Kidney (tissue), 14 donors: ENCODE measurements around the gene CLMN. TPM values are rescaled to one million over a fixed set of nuclear protein-coding genes. Genes with fewer than 3 reads are reported as not detected.
A peak's percentile ranks its signal among the peaks of the same experiment; 100 is the strongest.

Source experiments
- DNase-seq, 5 donors: peaks; one replicate each; pipeline ENCODE4 v3.0.0-alpha.2; 2013 to 2020
- FAIRE-seq: peaks from 2 replicates; lab custom pipeline; 2012; peaks lifted over from hg19 to GRCh38; lab: Jason Lieb, UNC
- H3K27ac ChIP-seq, 2 donors: one replicate each; pipeline ENCODE4 v1.7.0; 2013; ENCODE audit warnings: low read depth in 2 of 2, low read length in 2 of 2, inconsistent platforms in 1 of 2
- H3K27me3 ChIP-seq: one replicate; pipeline ENCODE4 v1.7.1; 2013; ENCODE audit warnings: low read length, inconsistent platforms; ENCODE audit not compliant: control insufficient read depth, insufficient read depth
- H3K36me3 ChIP-seq, 3 donors: one replicate each; pipeline versions ENCODE4 v1.7.0 to v1.7.1; 2013; ENCODE audit warnings: low read length in 3 of 3, control low read depth in 1 of 3, inconsistent platforms in 1 of 3; ENCODE audit not compliant: insufficient read depth in 3 of 3, control insufficient read depth in 2 of 3
- H3K4me1 ChIP-seq, 3 donors: one replicate each; pipeline versions ENCODE4 v1.7.0 to v1.7.1; 2013; ENCODE audit warnings: low read length in 3 of 3, inconsistent platforms in 1 of 3, low read depth in 1 of 3; ENCODE audit not compliant: control insufficient read depth in 2 of 3, insufficient read depth in 2 of 3
- H3K4me3 ChIP-seq, 3 donors: one replicate each; pipeline versions ENCODE4 v1.7.0 to v1.8.1; 2013; ENCODE audit warnings: low read length in 3 of 3, control low read depth in 1 of 3, inconsistent platforms in 1 of 3
- H3K9ac ChIP-seq, 3 donors: one replicate each; pipeline versions ENCODE4 v1.7.0 to v1.7.1; 2013; ENCODE audit warnings: low read length in 3 of 3, control low read depth in 1 of 3, inconsistent platforms in 1 of 3
- H3K9me3 ChIP-seq, 3 donors: one replicate each; pipeline versions ENCODE4 v1.7.0 to v1.7.1; 2013; ENCODE audit warnings: low read length in 3 of 3, control low read depth in 1 of 3, inconsistent platforms in 1 of 3; ENCODE audit not compliant: control insufficient read depth in 2 of 3, insufficient read depth in 1 of 3
- intact Hi-C: fragments of 100-400 bp; cut with DNase I; formaldehyde crosslinking; loops from one replicate; pipeline ENCODE4 v1.11.1; 2022
- polyA plus RNA-seq: library from polyadenylated mRNA; stranded (reverse); fragments of 350-450 nt; fragmentation: Illumina TruSeq; extraction: RNeasy Lipid Tissue Mini Kit (QIAGEN cat#74804); gene quantifications from one replicate; pipeline ENCODE4 v1.2.3, GENCODE V29; 2014; ENCODE audit warnings: low read depth, low replicate concordance; ENCODE audit not compliant: insufficient read depth
- total RNA-seq: library from RNA; stranded (reverse); fragmentation: NEBNext Ultra II Directional; extraction: Animal tissue kit (Norgen Biotek cat#: 25700); gene quantifications from one replicate; pipeline ENCODE4 v1.2.1, GENCODE V29; 2021
- TF ChIP-seq, protein P1 (sequence below): IDR thresholded peaks from 3 replicates; pipeline ENCODE4 v1.5.1; 2012; ENCODE audit warnings: mild to moderate bottlenecking, moderate library complexity, borderline replicate concordance; ENCODE audit not compliant: insufficient read depth; ENCODE audit errors: extremely low read depth
- donor health status: control.
- donor health status: control.
- donor health status: control.
- donor health status: control.
- donor health status: control.
- donor health status: DM: yes; HTN: yes; CAD: no.
- donor health status: Normal renal cell carcinoma (clear cell type).

CLMN gene
- total and polyA plus RNA-seq, 2 donors from 2014 or later: 33.1 to 151 TPM

DNA sequence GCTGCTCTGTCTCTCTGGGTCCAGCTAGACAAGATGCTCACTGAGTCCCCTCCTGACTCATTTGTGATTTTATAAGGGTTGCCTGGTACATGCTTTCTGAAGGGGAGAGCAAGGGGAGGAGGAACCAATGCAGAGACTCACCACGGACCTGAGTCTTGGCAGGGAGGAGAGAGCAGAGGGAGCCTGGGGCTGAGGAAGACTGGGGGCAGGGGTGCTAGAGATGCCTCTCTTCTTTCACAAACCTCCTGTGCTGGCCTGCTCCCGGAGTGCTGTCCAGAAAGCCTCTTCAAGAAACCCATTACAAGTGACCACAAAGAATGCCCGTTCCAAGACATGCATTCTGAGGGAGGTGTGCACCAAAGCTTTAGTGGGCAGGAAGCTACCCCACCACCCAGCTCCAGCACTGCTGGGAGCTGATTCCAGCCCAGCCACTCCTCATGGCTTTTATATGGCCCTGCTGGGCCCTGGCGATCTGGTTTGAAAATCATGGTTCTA is 129.3 kb downstream of the CLMN start:
- Histone ChIP-seq H3K27ac (no peak overlapping the region), H3K27me3 (no peaks in the 10 kb centered on the region), H3K9ac (no peak overlapping the region), H3K9me3 (no peaks in the 10 kb centered on the region), H3K4me1 (peaks cover 4 to 18% (median 9%) of the 10 kb centered on the region in 3 donors), H3K36me3 (peaks cover 0 to 22% (median 6%) of the 10 kb centered on the region in 3 donors), H3K4me3 (no peak overlapping the region)
- intact Hi-C loops: no loop called here
- DNase-seq: no peak
- no peak for FAIRE-seq
- TF ChIP-seq, protein P1, sequence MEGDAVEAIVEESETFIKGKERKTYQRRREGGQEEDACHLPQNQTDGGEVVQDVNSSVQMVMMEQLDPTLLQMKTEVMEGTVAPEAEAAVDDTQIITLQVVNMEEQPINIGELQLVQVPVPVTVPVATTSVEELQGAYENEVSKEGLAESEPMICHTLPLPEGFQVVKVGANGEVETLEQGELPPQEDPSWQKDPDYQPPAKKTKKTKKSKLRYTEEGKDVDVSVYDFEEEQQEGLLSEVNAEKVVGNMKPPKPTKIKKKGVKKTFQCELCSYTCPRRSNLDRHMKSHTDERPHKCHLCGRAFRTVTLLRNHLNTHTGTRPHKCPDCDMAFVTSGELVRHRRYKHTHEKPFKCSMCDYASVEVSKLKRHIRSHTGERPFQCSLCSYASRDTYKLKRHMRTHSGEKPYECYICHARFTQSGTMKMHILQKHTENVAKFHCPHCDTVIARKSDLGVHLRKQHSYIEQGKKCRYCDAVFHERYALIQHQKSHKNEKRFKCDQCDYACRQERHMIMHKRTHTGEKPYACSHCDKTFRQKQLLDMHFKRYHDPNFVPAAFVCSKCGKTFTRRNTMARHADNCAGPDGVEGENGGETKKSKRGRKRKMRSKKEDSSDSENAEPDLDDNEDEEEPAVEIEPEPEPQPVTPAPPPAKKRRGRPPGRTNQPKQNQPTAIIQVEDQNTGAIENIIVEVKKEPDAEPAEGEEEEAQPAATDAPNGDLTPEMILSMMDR: no peak

DNA sequence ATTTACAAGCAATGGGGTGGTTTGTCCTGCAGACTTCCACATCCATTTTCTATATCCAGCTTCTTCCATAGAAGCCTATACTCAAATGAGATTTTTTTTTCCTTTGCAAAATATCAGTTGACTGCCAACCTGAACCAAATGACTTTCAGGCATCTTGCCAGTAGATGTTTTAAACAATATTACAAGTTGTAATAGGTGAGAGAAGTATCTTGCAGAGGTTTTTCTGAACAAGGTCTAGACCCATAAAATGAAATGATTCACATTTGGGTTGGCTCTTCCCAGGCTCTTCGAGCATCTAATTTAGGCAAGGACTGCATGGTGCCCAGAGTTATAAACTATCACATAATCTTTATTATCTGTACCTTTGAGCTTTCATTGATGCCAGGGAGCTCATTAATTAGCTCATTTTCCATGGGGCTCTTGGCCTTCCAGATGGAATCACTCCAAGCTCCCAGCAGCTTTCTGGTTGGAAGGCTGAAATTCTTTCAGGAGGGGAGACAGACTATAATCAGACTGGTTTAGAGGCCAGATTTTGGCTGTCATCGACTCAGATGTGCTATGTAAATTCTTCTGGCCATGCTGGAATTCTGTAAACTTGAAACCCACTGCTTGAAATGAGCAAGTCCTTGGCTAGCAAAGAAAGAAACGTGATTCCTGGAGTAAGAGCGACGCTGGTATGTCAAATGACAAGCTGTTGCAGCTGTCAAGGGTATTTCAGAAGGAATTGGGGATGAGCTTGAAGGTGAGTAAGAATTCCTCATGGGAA is 130.2 kb downstream of the CLMN start:
- FAIRE-seq (no peak), DNase-seq (peak in 2 of 5 donors; percentile 37 to 50)
- H3K36me3 ChIP-seq: peaks cover 0 to 14% (median 6%) of the 10 kb centered on the region in 3 donors
- no peak overlapping the region for H3K4me3 ChIP-seq
- no peaks in the 10 kb centered on the region for H3K27me3 ChIP-seq
- H3K4me1 ChIP-seq: peaks cover 4 to 26% (median 17%) of the 10 kb centered on the region in 3 donors
- no peak overlapping the region for H3K9ac ChIP-seq
- H3K9me3 ChIP-seq: no peaks in the 10 kb centered on the region
- TF ChIP-seq, protein P1: no peak
- intact Hi-C loops: no loop called here
- H3K27ac ChIP-seq: no peak overlapping the region

DNA sequence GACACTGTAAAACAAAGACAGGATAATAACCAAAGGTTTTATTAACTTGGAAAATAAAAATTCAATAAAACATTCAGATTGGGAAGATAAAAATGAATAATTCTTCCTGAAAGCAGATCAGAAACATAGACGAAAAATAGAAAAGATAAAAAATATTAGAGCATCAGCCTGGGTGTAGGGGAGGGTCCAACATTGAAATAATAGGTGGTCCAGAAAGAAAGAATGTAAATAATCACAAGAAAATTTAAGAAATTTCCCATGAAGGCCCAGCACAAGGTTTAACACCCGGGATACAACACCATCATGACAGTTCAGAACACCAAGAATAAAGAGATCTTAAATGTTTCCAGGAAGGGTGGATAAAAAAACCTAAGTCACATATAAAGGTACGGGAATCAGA is 131.3 kb downstream of the CLMN start:
- Histone ChIP-seq H3K9me3 (no peaks in the 10 kb centered on the region), H3K36me3 (peaks cover 0 to 4% (median 0%) of the 10 kb centered on the region in 3 donors), H3K9ac (no peak overlapping the region), H3K4me3 (no peak overlapping the region), H3K4me1 (peaks cover 7 to 37% (median 29%) of the 10 kb centered on the region in 3 donors), H3K27ac (no peak overlapping the region), H3K27me3 (no peaks in the 10 kb centered on the region)
- intact Hi-C loops: no loop called here
- DNase-seq: no peak
- no peak for FAIRE-seq
- TF ChIP-seq, protein P1: no peak
